GM06990 (cell line): Measurements from ENCODE around the gene MLLT1.

Experiments used
- DNase-seq: peaks from one replicate; pipeline ENCODE4 v3.0.0-alpha.2; 2011; ENCODE audit not compliant: insufficient read length; ENCODE audit errors: extremely low read depth
- H3K27me3 ChIP-seq: replicated peaks from 2 replicates; pipeline ENCODE4 v1.6.0; 2011; ENCODE audit warnings: low read length; ENCODE audit not compliant: control insufficient read depth, insufficient read depth
- H3K36me3 ChIP-seq: 2 replicates; pipeline ENCODE4 v1.5.1; 2011; ENCODE audit warnings: low read length; ENCODE audit not compliant: control insufficient read depth, insufficient read depth
- H3K4me3 ChIP-seq: replicated peaks from 2 replicates; pipeline ENCODE4 v1.5.1; 2011; ENCODE audit warnings: low read depth, mild to moderate bottlenecking, control low read depth, low read length
- TF ChIP-seq, protein P1 (sequence below): IDR thresholded peaks from 2 replicates; pipeline ENCODE4 v1.5.1; 2011; ENCODE audit warnings: low read length, control low read depth, mild to moderate bottlenecking, inconsistent platforms; ENCODE audit not compliant: insufficient read depth, poor library complexity, severe bottlenecking

The MLLT1 gene

DNA sequence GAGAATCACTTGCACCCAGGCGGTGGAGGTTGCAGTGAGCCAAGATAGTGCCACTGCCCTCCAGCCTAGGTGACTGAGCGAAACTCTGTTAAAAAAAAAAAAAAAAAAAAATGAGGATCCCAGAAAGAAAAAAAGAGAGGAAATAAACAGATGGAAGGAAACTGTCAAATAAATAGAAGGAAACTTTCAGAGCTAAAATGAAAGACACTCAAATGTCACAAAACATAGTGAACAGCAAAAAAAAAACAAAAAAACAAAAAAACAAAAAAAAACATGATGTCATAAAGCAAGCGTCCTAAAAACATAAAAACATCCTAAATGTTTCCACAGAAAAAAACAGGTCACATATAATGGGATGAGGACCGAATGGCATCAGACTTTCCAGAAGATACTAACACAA lies 15.0 kb downstream of the MLLT1 start:
- TF ChIP-seq, protein P1, sequence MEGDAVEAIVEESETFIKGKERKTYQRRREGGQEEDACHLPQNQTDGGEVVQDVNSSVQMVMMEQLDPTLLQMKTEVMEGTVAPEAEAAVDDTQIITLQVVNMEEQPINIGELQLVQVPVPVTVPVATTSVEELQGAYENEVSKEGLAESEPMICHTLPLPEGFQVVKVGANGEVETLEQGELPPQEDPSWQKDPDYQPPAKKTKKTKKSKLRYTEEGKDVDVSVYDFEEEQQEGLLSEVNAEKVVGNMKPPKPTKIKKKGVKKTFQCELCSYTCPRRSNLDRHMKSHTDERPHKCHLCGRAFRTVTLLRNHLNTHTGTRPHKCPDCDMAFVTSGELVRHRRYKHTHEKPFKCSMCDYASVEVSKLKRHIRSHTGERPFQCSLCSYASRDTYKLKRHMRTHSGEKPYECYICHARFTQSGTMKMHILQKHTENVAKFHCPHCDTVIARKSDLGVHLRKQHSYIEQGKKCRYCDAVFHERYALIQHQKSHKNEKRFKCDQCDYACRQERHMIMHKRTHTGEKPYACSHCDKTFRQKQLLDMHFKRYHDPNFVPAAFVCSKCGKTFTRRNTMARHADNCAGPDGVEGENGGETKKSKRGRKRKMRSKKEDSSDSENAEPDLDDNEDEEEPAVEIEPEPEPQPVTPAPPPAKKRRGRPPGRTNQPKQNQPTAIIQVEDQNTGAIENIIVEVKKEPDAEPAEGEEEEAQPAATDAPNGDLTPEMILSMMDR = no peak
- H3K36me3 ChIP-seq = peaks cover 31% of the 10 kb centered on the region
- no peak overlapping the region for H3K4me3 ChIP-seq
- no peaks in the 10 kb centered on the region for H3K27me3 ChIP-seq
- no peak for DNase-seq

DNA sequence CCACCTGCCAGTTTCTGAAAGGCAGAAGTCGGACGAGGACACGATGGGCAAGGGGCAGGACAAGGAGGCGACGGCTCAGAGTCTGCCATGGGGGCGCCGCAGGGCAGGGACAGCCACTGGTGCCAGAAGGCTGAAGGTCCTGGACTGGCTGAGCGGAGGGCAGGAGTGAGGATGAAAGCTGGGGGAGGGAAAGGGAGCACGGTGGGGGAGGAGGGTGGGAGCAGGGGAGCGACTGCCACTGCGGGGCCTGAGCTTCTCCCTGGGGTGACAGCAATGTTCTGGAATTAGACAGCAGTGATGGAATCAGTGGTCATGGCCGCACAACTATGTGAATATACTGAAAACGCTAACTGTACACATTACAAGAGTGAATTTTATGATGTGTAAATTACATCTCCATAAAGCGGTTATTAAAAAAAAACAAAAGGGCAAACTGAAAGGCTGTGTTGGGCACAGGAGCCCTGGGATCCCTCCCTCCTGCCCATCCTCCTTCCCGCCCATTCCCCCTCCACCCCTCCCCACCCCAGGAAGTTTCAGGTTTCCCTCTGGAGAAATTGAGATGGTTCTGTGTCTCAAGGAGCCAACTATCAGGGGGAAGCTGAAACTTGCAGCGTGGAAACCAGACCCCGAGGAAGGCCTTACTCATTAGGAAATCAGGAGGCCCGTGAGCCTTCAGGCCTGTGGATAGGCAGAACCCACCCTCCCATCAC lies 15.9 kb downstream of the MLLT1 start:
- Histone ChIP-seq H3K36me3 (peaks cover 26% of the 10 kb centered on the region), H3K4me3 (no peak overlapping the region), H3K27me3 (no peaks in the 10 kb centered on the region)
- no peak for DNase-seq
- TF ChIP-seq, protein P1 = no peak

DNA sequence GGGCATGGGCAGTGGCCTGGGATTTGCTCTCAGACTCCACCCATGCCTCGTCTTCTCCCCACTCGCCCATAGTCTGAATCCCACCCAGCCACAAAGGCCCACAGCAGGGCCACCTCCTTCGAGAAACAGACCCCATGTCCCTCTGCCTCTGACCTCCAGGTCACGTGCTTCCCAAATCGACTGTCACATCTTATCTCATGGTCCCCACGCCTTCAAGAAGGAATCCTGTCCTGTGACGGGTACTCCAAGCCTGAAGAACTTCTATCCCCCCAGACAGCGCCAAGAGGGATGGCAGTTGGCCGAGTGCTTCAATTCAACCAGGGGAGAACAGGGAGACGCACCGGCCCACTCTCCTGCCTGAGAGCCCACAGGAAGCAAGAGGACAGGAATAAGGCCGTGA lies 16.5 kb downstream of the MLLT1 start:
- no peak for DNase-seq
- Histone ChIP-seq H3K4me3 (no peak overlapping the region), H3K36me3 (peaks cover 30% of the 10 kb centered on the region), H3K27me3 (no peaks in the 10 kb centered on the region)
- TF ChIP-seq, protein P1 = no peak

DNA sequence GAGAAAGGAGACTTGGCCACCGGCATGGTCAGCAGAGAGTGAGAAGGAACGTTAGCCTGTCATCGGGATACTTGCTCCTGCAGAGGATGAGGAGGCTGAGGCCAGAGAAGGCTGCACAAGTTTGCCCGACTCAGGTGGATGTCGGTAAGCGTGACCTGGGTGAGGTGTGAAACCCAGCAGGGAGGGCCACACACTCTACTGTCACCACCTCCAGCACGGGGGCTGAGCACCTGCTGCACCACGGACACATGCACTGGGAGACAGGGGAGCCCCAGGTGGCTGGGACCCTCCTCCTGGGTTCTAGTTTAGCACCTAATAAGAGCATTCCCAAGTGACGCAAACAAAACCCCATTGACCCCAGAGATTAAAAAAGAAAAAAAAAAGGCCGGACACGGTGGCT lies 17.3 kb downstream of the MLLT1 start:
- TF ChIP-seq, protein P1 = no peak
- Histone ChIP-seq H3K4me3 (no peak overlapping the region), H3K36me3 (peaks cover 28% of the 10 kb centered on the region), H3K27me3 (no peaks in the 10 kb centered on the region)
- DNase-seq = no peak

DNA sequence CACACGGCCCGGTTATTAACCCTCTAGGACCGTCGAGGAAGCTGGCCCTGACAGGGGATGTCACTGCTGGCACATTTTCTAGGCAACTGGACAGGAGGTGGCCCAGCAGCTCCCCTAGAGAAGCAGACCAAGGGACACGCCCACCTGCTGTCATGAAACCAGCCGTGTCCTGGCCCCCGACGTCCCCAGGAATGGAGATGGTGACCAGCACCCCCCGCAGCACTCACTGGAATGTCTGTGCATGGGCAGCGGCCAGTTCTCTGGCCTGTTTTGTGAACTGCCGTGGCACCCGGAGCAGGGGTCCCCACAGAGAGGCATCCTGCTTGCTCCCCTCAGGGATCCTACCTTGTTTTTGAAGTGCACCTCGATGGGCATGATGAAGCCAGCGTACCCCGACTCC lies 17.9 kb downstream of the MLLT1 start:
- no peak for DNase-seq
- Histone ChIP-seq H3K36me3 (peaks cover 26% of the 10 kb centered on the region), H3K27me3 (no peaks in the 10 kb centered on the region), H3K4me3 (no peak overlapping the region)
- TF ChIP-seq, protein P1 = no peak
